ENCODE results near the gene B4GALNT1.
A peak's percentile ranks its signal among the peaks of the same experiment; 100 is the strongest.

The B4GALNT1 gene

DNA sequence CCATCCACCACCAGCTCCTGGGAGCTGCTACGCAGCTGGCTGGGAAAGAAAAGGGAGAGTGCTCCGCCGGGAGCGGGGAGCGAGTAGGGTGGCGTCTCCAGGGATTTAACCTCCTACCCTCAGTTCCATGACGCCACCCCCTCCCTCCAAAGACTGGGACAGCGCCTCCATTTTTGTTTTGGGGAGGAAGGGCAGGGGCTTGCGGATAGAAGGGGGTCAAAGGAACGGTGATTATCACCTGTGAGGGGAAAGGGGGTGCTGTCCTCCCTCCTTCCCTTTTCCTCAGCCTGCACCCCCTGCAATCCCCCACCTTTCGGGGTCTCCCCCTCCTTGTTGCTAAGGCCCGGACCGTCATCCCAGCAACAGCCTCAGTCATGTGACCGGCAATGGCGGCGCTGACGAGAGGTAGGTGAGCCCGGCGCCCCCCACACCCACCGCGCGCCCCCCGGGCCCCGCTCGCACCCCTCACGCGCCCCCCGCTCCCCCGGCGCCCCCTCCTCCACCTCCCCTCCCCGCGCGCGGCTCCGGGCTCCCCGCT, 28.5 kb downstream of the B4GALNT1 start, which contains the start of gene DTX3:
Gene DTX3, plus strand, starts transcription at position 371 of the 538 bp plus-strand sequence. CDS start 1,694 bp downstream, outside the sequence.
- TF ChIP-seq, protein P1, sequence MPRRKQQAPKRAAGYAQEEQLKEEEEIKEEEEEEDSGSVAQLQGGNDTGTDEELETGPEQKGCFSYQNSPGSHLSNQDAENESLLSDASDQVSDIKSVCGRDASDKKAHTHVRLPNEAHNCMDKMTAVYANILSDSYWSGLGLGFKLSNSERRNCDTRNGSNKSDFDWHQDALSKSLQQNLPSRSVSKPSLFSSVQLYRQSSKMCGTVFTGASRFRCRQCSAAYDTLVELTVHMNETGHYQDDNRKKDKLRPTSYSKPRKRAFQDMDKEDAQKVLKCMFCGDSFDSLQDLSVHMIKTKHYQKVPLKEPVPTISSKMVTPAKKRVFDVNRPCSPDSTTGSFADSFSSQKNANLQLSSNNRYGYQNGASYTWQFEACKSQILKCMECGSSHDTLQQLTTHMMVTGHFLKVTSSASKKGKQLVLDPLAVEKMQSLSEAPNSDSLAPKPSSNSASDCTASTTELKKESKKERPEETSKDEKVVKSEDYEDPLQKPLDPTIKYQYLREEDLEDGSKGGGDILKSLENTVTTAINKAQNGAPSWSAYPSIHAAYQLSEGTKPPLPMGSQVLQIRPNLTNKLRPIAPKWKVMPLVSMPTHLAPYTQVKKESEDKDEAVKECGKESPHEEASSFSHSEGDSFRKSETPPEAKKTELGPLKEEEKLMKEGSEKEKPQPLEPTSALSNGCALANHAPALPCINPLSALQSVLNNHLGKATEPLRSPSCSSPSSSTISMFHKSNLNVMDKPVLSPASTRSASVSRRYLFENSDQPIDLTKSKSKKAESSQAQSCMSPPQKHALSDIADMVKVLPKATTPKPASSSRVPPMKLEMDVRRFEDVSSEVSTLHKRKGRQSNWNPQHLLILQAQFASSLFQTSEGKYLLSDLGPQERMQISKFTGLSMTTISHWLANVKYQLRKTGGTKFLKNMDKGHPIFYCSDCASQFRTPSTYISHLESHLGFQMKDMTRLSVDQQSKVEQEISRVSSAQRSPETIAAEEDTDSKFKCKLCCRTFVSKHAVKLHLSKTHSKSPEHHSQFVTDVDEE (CRISPR knock-in tag; IDR thresholded peaks at IDR 0.05), result peak; percentile 31; the same call in 1 of the 2 replicates
- TF ChIP-seq BACH2 (CRISPR knock-in tag; IDR thresholded peaks at IDR 0.05; ENCODE audit: borderline replicate concordance), result no peak
- peak; percentile 77 for ATAC-seq

DNA sequence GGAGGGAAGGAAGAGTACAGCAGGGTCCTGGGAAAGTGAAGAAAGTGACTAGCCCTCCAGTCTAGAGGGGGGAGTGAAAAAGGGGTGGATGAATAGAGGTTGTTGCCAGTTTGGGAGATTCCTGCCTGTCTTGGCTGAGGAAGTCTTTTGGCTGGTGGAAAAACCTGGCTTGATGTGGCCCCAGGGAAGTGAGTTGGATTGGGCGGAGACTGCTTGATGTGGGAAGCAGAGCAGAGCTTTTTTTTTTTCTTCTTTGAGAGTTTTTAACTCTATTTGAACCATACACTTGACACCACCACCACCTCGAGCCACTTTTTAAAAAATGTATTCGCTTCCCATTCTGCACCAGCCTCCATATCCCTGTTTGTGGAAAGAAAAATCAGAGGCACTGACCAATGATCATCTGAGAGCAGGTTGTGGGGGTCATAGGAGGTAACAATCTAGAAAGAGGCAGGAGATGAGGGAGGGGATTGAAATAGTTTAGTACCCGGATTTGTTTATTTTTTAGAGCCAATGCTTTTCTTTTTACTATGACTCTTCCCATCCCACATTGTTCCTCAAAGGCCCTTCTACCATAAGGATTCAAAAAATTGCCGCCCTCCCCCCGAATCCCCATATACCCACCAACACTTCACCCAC, 29.1 kb downstream of the B4GALNT1 start:
- TF ChIP-seq ZFP3 (CRISPR knock-in tag; IDR thresholded peaks at IDR 0.05) (no peak), TCF4 (CRISPR knock-in tag; IDR thresholded peaks at IDR 0.05; ENCODE audit: borderline replicate concordance) (no peak), ISL1 (CRISPR knock-in tag; IDR thresholded peaks at IDR 0.05) (no peak), SNAI2 (CRISPR knock-in tag; IDR thresholded peaks at IDR 0.05) (no peak), TOX (CRISPR knock-in tag; IDR thresholded peaks at IDR 0.05; ENCODE audit: borderline replicate concordance) (no peak), ARNTL (CRISPR knock-in tag; IDR thresholded peaks at IDR 0.05; ENCODE audit: borderline replicate concordance, low read depth) (no peak), ZC3H10 (CRISPR knock-in tag; IDR thresholded peaks at IDR 0.05) (no peak), ZNF8 (CRISPR knock-in tag; IDR thresholded peaks at IDR 0.05) (no peak), ZNF565 (CRISPR knock-in tag; conservative IDR thresholded peaks at IDR 0.05; ENCODE audit: low read depth) (no peak), ESRRG (CRISPR knock-in tag; IDR thresholded peaks at IDR 0.05) (no peak), GLIS3 (CRISPR knock-in tag; IDR thresholded peaks at IDR 0.05) (no peak), PPARA (CRISPR knock-in tag; IDR thresholded peaks at IDR 0.05; ENCODE audit: borderline replicate concordance) (no peak), ZFP30 (CRISPR knock-in tag; IDR thresholded peaks at IDR 0.05) (no peak), BACH2 (CRISPR knock-in tag; IDR thresholded peaks at IDR 0.05; ENCODE audit: borderline replicate concordance) (no peak), RARB (CRISPR knock-in tag; IDR thresholded peaks at IDR 0.05) (no peak), ZNF70 (CRISPR knock-in tag; IDR thresholded peaks at IDR 0.05) (no peak)
- TF ChIP-seq, protein P2, sequence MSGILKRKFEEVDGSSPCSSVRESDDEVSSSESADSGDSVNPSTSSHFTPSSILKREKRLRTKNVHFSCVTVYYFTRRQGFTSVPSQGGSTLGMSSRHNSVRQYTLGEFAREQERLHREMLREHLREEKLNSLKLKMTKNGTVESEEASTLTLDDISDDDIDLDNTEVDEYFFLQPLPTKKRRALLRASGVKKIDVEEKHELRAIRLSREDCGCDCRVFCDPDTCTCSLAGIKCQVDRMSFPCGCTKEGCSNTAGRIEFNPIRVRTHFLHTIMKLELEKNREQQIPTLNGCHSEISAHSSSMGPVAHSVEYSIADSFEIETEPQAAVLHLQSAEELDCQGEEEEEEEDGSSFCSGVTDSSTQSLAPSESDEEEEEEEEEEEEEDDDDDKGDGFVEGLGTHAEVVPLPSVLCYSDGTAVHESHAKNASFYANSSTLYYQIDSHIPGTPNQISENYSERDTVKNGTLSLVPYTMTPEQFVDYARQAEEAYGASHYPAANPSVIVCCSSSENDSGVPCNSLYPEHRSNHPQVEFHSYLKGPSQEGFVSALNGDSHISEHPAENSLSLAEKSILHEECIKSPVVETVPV (CRISPR knock-in tag; IDR thresholded peaks at IDR 0.05), result no peak
- TF ChIP-seq, protein P1 (CRISPR knock-in tag; IDR thresholded peaks at IDR 0.05), result no peak
- TF ChIP-seq, protein P3, sequence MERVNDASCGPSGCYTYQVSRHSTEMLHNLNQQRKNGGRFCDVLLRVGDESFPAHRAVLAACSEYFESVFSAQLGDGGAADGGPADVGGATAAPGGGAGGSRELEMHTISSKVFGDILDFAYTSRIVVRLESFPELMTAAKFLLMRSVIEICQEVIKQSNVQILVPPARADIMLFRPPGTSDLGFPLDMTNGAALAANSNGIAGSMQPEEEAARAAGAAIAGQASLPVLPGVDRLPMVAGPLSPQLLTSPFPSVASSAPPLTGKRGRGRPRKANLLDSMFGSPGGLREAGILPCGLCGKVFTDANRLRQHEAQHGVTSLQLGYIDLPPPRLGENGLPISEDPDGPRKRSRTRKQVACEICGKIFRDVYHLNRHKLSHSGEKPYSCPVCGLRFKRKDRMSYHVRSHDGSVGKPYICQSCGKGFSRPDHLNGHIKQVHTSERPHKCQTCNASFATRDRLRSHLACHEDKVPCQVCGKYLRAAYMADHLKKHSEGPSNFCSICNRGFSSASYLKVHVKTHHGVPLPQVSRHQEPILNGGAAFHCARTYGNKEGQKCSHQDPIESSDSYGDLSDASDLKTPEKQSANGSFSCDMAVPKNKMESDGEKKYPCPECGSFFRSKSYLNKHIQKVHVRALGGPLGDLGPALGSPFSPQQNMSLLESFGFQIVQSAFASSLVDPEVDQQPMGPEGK (CRISPR knock-in tag; IDR thresholded peaks at IDR 0.05; ENCODE audit: borderline replicate concordance), result no peak
- TF ChIP-seq, protein P4, sequence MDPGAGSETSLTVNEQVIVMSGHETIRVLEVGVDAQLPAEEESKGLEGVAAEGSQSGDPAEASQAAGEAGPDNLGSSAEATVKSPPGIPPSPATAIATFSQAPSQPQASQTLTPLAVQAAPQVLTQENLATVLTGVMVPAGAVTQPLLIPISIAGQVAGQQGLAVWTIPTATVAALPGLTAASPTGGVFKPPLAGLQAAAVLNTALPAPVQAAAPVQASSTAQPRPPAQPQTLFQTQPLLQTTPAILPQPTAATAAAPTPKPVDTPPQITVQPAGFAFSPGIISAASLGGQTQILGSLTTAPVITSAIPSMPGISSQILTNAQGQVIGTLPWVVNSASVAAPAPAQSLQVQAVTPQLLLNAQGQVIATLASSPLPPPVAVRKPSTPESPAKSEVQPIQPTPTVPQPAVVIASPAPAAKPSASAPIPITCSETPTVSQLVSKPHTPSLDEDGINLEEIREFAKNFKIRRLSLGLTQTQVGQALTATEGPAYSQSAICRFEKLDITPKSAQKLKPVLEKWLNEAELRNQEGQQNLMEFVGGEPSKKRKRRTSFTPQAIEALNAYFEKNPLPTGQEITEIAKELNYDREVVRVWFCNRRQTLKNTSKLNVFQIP (CRISPR knock-in tag; IDR thresholded peaks at IDR 0.05; ENCODE audit: borderline replicate concordance, low read depth), result no peak

More for the DNA sequence above, 29.1 kb downstream of the B4GALNT1 start:
- ATAC-seq, result peak; percentile 67
